MCF 10A (cell line): ENCODE data around the gene CBX6. TPM values are rescaled to one million over a fixed set of nuclear protein-coding genes. Genes with fewer than 3 reads are reported as not detected.
A peak's percentile ranks its signal among the peaks of the same experiment; 100 is the strongest.

Experiments
- BruUV-seq: library from RNA; stranded (reverse); fragments of 400-500 nt; replicated peaks from 2 replicates; lab custom pipeline; 2021; lab: Mats Ljungman, UMichigan
- CTCF ChIA-PET: fragments of 300-600 bp; sonication (Branson Sonifier 250); formaldehyde crosslinking; extraction: SDS; loops from one replicate; lab custom pipeline; 2021; ENCODE audit warnings: antibody characterized with exemption, inconsistent platforms; lab: Yijun Ruan, JAX
- POLR2A ChIA-PET: fragments of 300-600, 350-650 bp; sonication (Branson Sonifier 250); formaldehyde crosslinking; extraction: SDS; loops from one replicate; lab custom pipeline; 2020; ENCODE audit warnings: antibody characterized with exemption, inconsistent platforms; lab: Yijun Ruan, JAX
- DNase-seq: peaks from one replicate; pipeline ENCODE4 v3.0.0-alpha.2; 2018; ENCODE audit not compliant: unreplicated experiment
- H3K27ac Mint-ChIP-seq: one replicate; pipeline ENCODE4 v1.8.0; 2022; ENCODE audit warnings: mild to moderate bottlenecking, low read depth, mixed read lengths; ENCODE audit not compliant: unreplicated experiment
- H3K27me3 Mint-ChIP-seq: one replicate; pipeline ENCODE4 v1.8.0; 2022; ENCODE audit warnings: mixed read lengths; ENCODE audit not compliant: insufficient read depth, unreplicated experiment
- H3K36me3 Mint-ChIP-seq: one replicate; pipeline ENCODE4 v1.8.0; 2022; ENCODE audit warnings: mild to moderate bottlenecking, moderate library complexity, mixed read lengths; ENCODE audit not compliant: insufficient read depth, unreplicated experiment
- H3K4me1 Mint-ChIP-seq: one replicate; pipeline ENCODE4 v1.8.0; 2022; ENCODE audit warnings: mixed read lengths; ENCODE audit not compliant: insufficient read depth, unreplicated experiment
- H3K4me3 Mint-ChIP-seq: one replicate; pipeline ENCODE4 v1.8.0; 2022; ENCODE audit warnings: mild to moderate bottlenecking, moderate library complexity, mixed read lengths; ENCODE audit not compliant: unreplicated experiment
- H3K9me3 Mint-ChIP-seq: one replicate; pipeline ENCODE4 v1.8.0; 2022; ENCODE audit warnings: mixed read lengths; ENCODE audit not compliant: unreplicated experiment
- CTCF ChIP-seq: fragments of 200-600 bp; IDR thresholded peaks from one replicate; pipeline ENCODE4 v1.8.0; 2022; ENCODE audit warnings: antibody characterized with exemption, mild to moderate bottlenecking; ENCODE audit not compliant: unreplicated experiment
- intact Hi-C: fragments of 100-400 bp; cut with micrococcal nuclease; formaldehyde crosslinking; loops from 2 replicates; pipeline ENCODE4 v1.14.1; 2022
- total RNA-seq: library from RNA; stranded (reverse); gene quantifications from 2 replicates; pipeline ENCODE4 v1.2.3, GENCODE V29; 2022

CBX6 gene
- total RNA-seq, 1 experiment from 2014 or later = 22.9 TPM

- intact Hi-C loops = no loop called here
- Mint-ChIP-seq H3K4me1 (peaks cover 19% of the 10 kb centered on the region), H3K36me3 (peaks cover 10% of the 10 kb centered on the region), H3K27me3 (peaks cover 86% of the 10 kb centered on the region), H3K4me3 (no peak overlapping the region), H3K27ac (peak overlapping the region; percentile 88), H3K9me3 (no peaks in the 10 kb centered on the region)
- POLR2A ChIA-PET = interaction anchor here (1.0 kb wide), 2 partner anchors 9 to 11 kb away, joined by 3 to 4 read pairs; partner anchors contain the start of gene CBX6
- BruUV-seq = no TSS peak
- CTCF ChIA-PET = interaction anchor here (0.5 to 1.5 kb wide), 9 partner anchors 10 to 277 kb away, joined by 3 to 4 read pairs (median 3); no protein-coding TSS in a partner anchor
- no peak for TF ChIP-seq CTCF
- peak; percentile 89 for DNase-seq
Measured at GRCh38 chr22:38881464-38881871, 9.5 kb upstream of the CBX6 start.

- peaks cover 10% of the 10 kb centered on the region for H3K36me3 Mint-ChIP-seq
- BruUV-seq = no TSS peak
- H3K27me3 Mint-ChIP-seq = peaks cover 95% of the 10 kb centered on the region
- no peaks in the 10 kb centered on the region for H3K9me3 Mint-ChIP-seq
- ChIA-PET POLR2A (no interaction called here), CTCF (no interaction called here)
- no peak for DNase-seq
- intact Hi-C loops = no loop called here
- H3K4me3 Mint-ChIP-seq = no peak overlapping the region
- no peak for TF ChIP-seq CTCF
- H3K27ac Mint-ChIP-seq = no peak overlapping the region
- peaks cover 19% of the 10 kb centered on the region for H3K4me1 Mint-ChIP-seq
Measured at GRCh38 chr22:38879961-38880360, 7.9 kb upstream of the CBX6 start.

GRCh38 chr22:38879108-38879729, 7.2 kb upstream of the CBX6 start:
- POLR2A ChIA-PET = no interaction called here
- H3K27me3 Mint-ChIP-seq = peaks cover 95% of the 10 kb centered on the region

More at GRCh38 chr22:38879108-38879729, 7.2 kb upstream of the CBX6 start:
- no peak overlapping the region for H3K4me3 Mint-ChIP-seq
- H3K9me3 Mint-ChIP-seq = no peaks in the 10 kb centered on the region
- peaks cover 10% of the 10 kb centered on the region for H3K36me3 Mint-ChIP-seq
- no peak for DNase-seq
- TF ChIP-seq CTCF = no peak
- no peak overlapping the region for H3K27ac Mint-ChIP-seq
- CTCF ChIA-PET = interaction anchor here (0.6 to 1.5 kb wide), 2 partner anchors 10 to 162 kb away, joined by 3 to 8 read pairs; no protein-coding TSS in a partner anchor
- BruUV-seq = no TSS peak
- peaks cover 19% of the 10 kb centered on the region for H3K4me1 Mint-ChIP-seq
- intact Hi-C loops = no loop called here
